HepG2 (cell line): ENCODE measurements around the gene DAPK1. TPM values are rescaled to one million over a fixed set of nuclear protein-coding genes. Genes with fewer than 3 reads are reported as not detected.
A peak's percentile ranks its signal among the peaks of the same experiment; 100 is the strongest.

Source experiments
- AHR ChIP-seq: IDR thresholded peaks from 2 replicates; pipeline ENCODE4 v1.6.1; 2018; ENCODE audit warnings: missing genetic modification reagents, missing compliant biosample characterization
- ARNTL ChIP-seq: sonication (generic); formaldehyde crosslinking; IDR thresholded peaks from 2 replicates; pipeline ENCODE4 v1.4.0; 2020; ENCODE audit warnings: mild to moderate bottlenecking, missing genetic modification reagents
- CEBPG ChIP-seq: IDR thresholded peaks from 2 replicates; pipeline ENCODE4 v1.6.1; 2016
- EEA1 ChIP-seq: sonication (generic); formaldehyde crosslinking; IDR thresholded peaks from 2 replicates; pipeline ENCODE4 v1.5.1; 2020; ENCODE audit warnings: mild to moderate bottlenecking, missing genetic modification reagents, borderline replicate concordance
- ELF3 ChIP-seq: IDR thresholded peaks from 2 replicates; pipeline ENCODE4 v1.6.1; 2016; ENCODE audit warnings: missing genetic modification reagents, missing compliant biosample characterization
- GTF2F1 ChIP-seq: fragments of 150-350 bp; IDR thresholded peaks from 2 replicates; pipeline ENCODE4 v1.6.1; 2014; ENCODE audit warnings: low read length
- HCFC1 ChIP-seq: fragments of 150-350 bp; IDR thresholded peaks from 2 replicates; pipeline ENCODE4 v1.6.1; 2014; ENCODE audit warnings: low read depth, low read length
- IRX3 ChIP-seq: sonication (generic); formaldehyde crosslinking; IDR thresholded peaks from 2 replicates; pipeline ENCODE4 v1.8.1; 2023; ENCODE audit warnings: mild to moderate bottlenecking, low read depth, missing genetic modification reagents, borderline replicate concordance
- MTA1 ChIP-seq: sonication (generic); formaldehyde crosslinking; IDR thresholded peaks from 2 replicates; pipeline ENCODE4 v1.4.0; 2020; ENCODE audit warnings: missing genetic modification reagents, mild to moderate bottlenecking, borderline replicate concordance
- NFKBIZ ChIP-seq: IDR thresholded peaks from 2 replicates; pipeline ENCODE4 v1.6.1; 2018; ENCODE audit warnings: missing genetic modification reagents, missing compliant biosample characterization
- PAX8 ChIP-seq: sonication (generic); formaldehyde crosslinking; IDR thresholded peaks from 2 replicates; pipeline ENCODE4 v1.8.0; 2022; ENCODE audit warnings: mild to moderate bottlenecking, missing genetic modification reagents, borderline replicate concordance
- RXRA ChIP-seq: sonication (generic); formaldehyde crosslinking; IDR thresholded peaks from 2 replicates; pipeline ENCODE4 v1.5.1; 2020; ENCODE audit warnings: missing genetic modification reagents
- SALL1 ChIP-seq: sonication (generic); formaldehyde crosslinking; IDR thresholded peaks from 2 replicates; pipeline ENCODE4 v1.8.0; 2022; ENCODE audit warnings: mild to moderate bottlenecking, missing genetic modification reagents
- SMYD3 ChIP-seq: sonication (generic); formaldehyde crosslinking; IDR thresholded peaks from 2 replicates; pipeline ENCODE4 v1.8.1; 2023; ENCODE audit warnings: mild to moderate bottlenecking, missing genetic modification reagents
- TBL1XR1 ChIP-seq: fragments of 150-350 bp; IDR thresholded peaks from 2 replicates; pipeline ENCODE4 v1.6.1; 2014; ENCODE audit warnings: borderline replicate concordance, low read length; ENCODE audit not compliant: partially characterized antibody
- UBTF ChIP-seq: sonication (generic); formaldehyde crosslinking; IDR thresholded peaks from 2 replicates; pipeline ENCODE4 v1.4.0; 2020; ENCODE audit warnings: mild to moderate bottlenecking, missing genetic modification reagents
- YEATS4 ChIP-seq: sonication (generic); formaldehyde crosslinking; IDR thresholded peaks from 2 replicates; pipeline ENCODE4 v1.4.0; 2020; ENCODE audit warnings: missing genetic modification reagents, borderline replicate concordance
- ZNF138 ChIP-seq: sonication (generic); formaldehyde crosslinking; IDR thresholded peaks from 2 replicates; pipeline ENCODE4 v1.5.0; 2020; ENCODE audit warnings: mild to moderate bottlenecking, low read depth, missing genetic modification reagents
- ZNF142 ChIP-seq: sonication (generic); formaldehyde crosslinking; IDR thresholded peaks from 2 replicates; pipeline ENCODE4 v1.4.0; 2020; ENCODE audit warnings: missing genetic modification reagents
- ZNF614 ChIP-seq: IDR thresholded peaks from 2 replicates; pipeline ENCODE4 v1.6.1; 2018; ENCODE audit warnings: missing biosample characterization, missing genetic modification reagents, inconsistent platforms, borderline replicate concordance
- ZNF644 ChIP-seq: IDR thresholded peaks from 2 replicates; pipeline ENCODE4 v1.6.1; 2016; ENCODE audit warnings: low read depth
- ZNF7 ChIP-seq: IDR thresholded peaks from 2 replicates; pipeline ENCODE4 v1.6.1; 2016; ENCODE audit warnings: missing biosample characterization, missing genetic modification reagents
- ZNF784 ChIP-seq: sonication (generic); formaldehyde crosslinking; IDR thresholded peaks from 2 replicates; pipeline ENCODE4 v1.5.1; 2020; ENCODE audit warnings: missing genetic modification reagents, mild to moderate bottlenecking, borderline replicate concordance
- polyA plus RNA-seq, 8 experiments: library from polyadenylated mRNA; depleted of rRNA in 3 of 8; stranded (reverse) in 7 of 8; unstranded in 1 of 8; fragments of >200 nt; fragmentation: Illumina TruSeq in 4 of 8; extraction: Trizol in 4 of 8; gene quantifications; 2 replicates each; pipeline versions ENCODE4 v1.2.1 to v1.2.3, GENCODE V29; 2011 to 2016; ENCODE audit warnings: low read depth in 4 of 8, missing spikeins in 1 of 8, mixed read lengths in 1 of 8; ENCODE audit not compliant: insufficient read depth in 1 of 8
- total RNA-seq, 5 experiments: library from RNA; depleted of rRNA; stranded (reverse); fragments of >200 nt; fragmentation: Illumina TruSeq; extraction: Trizol; gene quantifications; 2 replicates each; pipeline ENCODE4 v1.2.3, GENCODE V29; 2016; ENCODE audit warnings: low read depth in 1 of 5

The DAPK1 gene
- total and polyA plus RNA-seq, 2 of the 13 experiments (the other 11 are each of a cell fraction or from before 2014, with no cell fraction given): 35.7 to 35.9 TPM

GRCh38 chr9:87505869-87506678 lies 8.4 kb downstream of the DAPK1 start (continued):
- no peak for TF ChIP-seq ZNF142 (CRISPR knock-in tag)
- TF ChIP-seq ZNF138 (CRISPR knock-in tag): no peak
- no peak for TF ChIP-seq GTF2F1
- no peak for TF ChIP-seq EEA1
- TF ChIP-seq ZNF784 (CRISPR knock-in tag): no peak
- no peak for TF ChIP-seq PAX8
- peak; percentile 78; the same call in 1 of the 2 replicates for TF ChIP-seq NFKBIZ (CRISPR knock-in tag)
- TF ChIP-seq UBTF (CRISPR knock-in tag): no peak
- peak; percentile 44 for TF ChIP-seq SALL1 (CRISPR knock-in tag)
- no peak for TF ChIP-seq IRX3
- no peak; the same call in 1 of the 2 replicates for TF ChIP-seq MTA1 (CRISPR knock-in tag)
- peak; percentile 94 for TF ChIP-seq ARNTL (CRISPR knock-in tag)
- peak; percentile 84 for TF ChIP-seq ZNF614 (CRISPR knock-in tag)
- TF ChIP-seq AHR (CRISPR knock-in tag): no peak
- TF ChIP-seq ZNF644: peak; percentile 84
- TF ChIP-seq YEATS4 (CRISPR knock-in tag): no peak; the same call in none of the 2 replicates
- peak; percentile 44; the same call in 1 of the 2 replicates for TF ChIP-seq ELF3 (CRISPR knock-in tag)
- TF ChIP-seq TBL1XR1: peak; percentile 94
- no peak for TF ChIP-seq SMYD3 (CRISPR knock-in tag)
- peak; percentile 78 for TF ChIP-seq ZNF7 (CRISPR knock-in tag)
- TF ChIP-seq RXRA (CRISPR knock-in tag): peak; percentile 51; the same call in 1 of the 2 replicates
- TF ChIP-seq CEBPG: peak; percentile 97
- TF ChIP-seq HCFC1: no peak
